Stimulated activated CD4-positive, alpha-beta T cell treated with anti-CD3 and anti-CD28 coated beads, TNF-alpha, amount 100 ng/mL, for 1 hour (primary cell): ENCODE data around the gene CDC14B.
A peak's percentile ranks its signal among the peaks of the same experiment; 100 is the strongest.

Source experiments
- DNase-seq, 3 donors: peaks; one replicate each; pipeline ENCODE4 v3.0.0-alpha.2; 2020; ENCODE audit warnings: low read depth in 3 of 3, low spot score in 1 of 3

The CDC14B gene

GRCh38 chr9:96486386-96487028 is 133.1 kb downstream of the CDC14B start:
- no peak for DNase-seq

- no peak for DNase-seq
Measured at GRCh38 chr9:96485280-96485679, 134.4 kb downstream of the CDC14B start.

- no peak for DNase-seq
Measured at GRCh38 chr9:96484521-96484931, 135.1 kb downstream of the CDC14B start.

- DNase-seq = no peak
Measured at GRCh38 chr9:96483733-96484390, 135.8 kb downstream of the CDC14B start.

GRCh38 chr9:96483197-96483596 is 136.4 kb downstream of the CDC14B start:
- no peak for DNase-seq

- no peak for DNase-seq
Measured at GRCh38 chr9:96482476-96482875, 137.2 kb downstream of the CDC14B start.

GRCh38 chr9:96480736-96481135 is 138.9 kb downstream of the CDC14B start:
- DNase-seq = no peak

GRCh38 chr9:96478829-96479371 is 140.7 kb downstream of the CDC14B start:
- no peak for DNase-seq

- DNase-seq = no peak
Measured at GRCh38 chr9:96476591-96476990, 143.1 kb downstream of the CDC14B start.

GRCh38 chr9:96476013-96476412 is 143.6 kb downstream of the CDC14B start:
- no peak for DNase-seq

- DNase-seq = no peak
Measured at GRCh38 chr9:96467784-96468183, 151.9 kb downstream of the CDC14B start.

GRCh38 chr9:96464426-96464825 is 155.2 kb downstream of the CDC14B start:
- DNase-seq = no peak

GRCh38 chr9:96462541-96462940 is 157.1 kb downstream of the CDC14B start:
- DNase-seq = no peak

- DNase-seq = no peak
Measured at GRCh38 chr9:96461336-96461735, 158.3 kb downstream of the CDC14B start.

GRCh38 chr9:96460882-96461281 is 158.8 kb downstream of the CDC14B start:
- no peak for DNase-seq

GRCh38 chr9:96460470-96460869 is 159.2 kb downstream of the CDC14B start:
- no peak for DNase-seq

GRCh38 chr9:96459268-96460007 is 160.2 kb downstream of the CDC14B start:
- DNase-seq = no peak

- DNase-seq = no peak
Measured at GRCh38 chr9:96458226-96458625, 161.4 kb downstream of the CDC14B start.

GRCh38 chr9:96457266-96457665 is 162.4 kb downstream of the CDC14B start:
- no peak for DNase-seq

- no peak for DNase-seq
Measured at GRCh38 chr9:96453625-96454024, 166.0 kb downstream of the CDC14B start.

GRCh38 chr9:96450613-96451528 is 168.8 kb downstream of the CDC14B start:
- peak in 1 of 3 donors; percentile 16 for DNase-seq
